GM12864 (cell line): ENCODE measurements around the gene MGP.
A peak's percentile ranks its signal among the peaks of the same experiment; 100 is the strongest.

Experiments
- DNase-seq: peaks from one replicate; pipeline ENCODE4 v3.0.0-alpha.2; 2011; ENCODE audit warnings: low read depth
- H3K4me3 ChIP-seq: 2 replicates; pipeline ENCODE4 v1.5.1; 2011; ENCODE audit warnings: mild to moderate bottlenecking, low read depth, low read length, control low read depth
- TF ChIP-seq, protein P1 (sequence below): IDR thresholded peaks from 2 replicates; pipeline ENCODE4 v1.5.1; 2011; ENCODE audit warnings: low read depth, mild to moderate bottlenecking, moderate library complexity, low read length, control low read depth, inconsistent platforms; ENCODE audit errors: missing control alignments

The MGP gene

DNA sequence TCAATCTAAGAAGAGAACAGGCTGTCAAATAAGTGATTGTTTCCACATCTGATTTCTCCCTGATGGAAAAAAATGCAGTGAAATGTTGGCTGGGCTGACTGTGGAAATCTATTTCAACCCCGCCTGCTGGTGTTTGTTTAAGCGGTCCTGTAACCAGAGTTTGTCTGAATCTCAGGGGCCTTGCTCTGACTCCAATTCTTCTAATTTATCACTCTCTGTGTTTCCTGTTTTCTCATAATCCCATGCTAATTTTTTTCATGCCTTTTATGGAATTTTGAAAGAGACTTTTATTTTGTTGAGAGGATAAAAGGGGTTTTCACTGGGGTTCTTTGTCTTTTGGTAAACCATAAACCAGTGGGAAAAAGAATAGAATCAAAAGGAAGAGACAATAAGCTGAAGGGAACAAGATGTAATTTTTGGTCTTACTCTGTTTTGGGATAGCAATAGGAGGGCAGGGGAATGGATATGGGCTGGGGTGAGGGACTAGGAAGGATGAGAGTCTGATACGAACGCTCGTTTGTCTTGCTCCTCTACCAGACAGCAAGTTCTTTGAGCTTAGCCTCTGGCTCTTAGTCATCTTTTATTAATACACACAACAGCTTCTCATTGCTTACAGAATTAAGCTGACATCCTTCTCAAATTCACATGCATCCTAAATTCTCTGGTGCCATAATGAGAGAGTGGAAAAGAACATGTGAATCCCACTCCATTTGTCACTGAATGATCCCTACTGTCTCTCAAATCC, 8.0 kb upstream of the MGP start:
- no peak for DNase-seq
- TF ChIP-seq, protein P1, sequence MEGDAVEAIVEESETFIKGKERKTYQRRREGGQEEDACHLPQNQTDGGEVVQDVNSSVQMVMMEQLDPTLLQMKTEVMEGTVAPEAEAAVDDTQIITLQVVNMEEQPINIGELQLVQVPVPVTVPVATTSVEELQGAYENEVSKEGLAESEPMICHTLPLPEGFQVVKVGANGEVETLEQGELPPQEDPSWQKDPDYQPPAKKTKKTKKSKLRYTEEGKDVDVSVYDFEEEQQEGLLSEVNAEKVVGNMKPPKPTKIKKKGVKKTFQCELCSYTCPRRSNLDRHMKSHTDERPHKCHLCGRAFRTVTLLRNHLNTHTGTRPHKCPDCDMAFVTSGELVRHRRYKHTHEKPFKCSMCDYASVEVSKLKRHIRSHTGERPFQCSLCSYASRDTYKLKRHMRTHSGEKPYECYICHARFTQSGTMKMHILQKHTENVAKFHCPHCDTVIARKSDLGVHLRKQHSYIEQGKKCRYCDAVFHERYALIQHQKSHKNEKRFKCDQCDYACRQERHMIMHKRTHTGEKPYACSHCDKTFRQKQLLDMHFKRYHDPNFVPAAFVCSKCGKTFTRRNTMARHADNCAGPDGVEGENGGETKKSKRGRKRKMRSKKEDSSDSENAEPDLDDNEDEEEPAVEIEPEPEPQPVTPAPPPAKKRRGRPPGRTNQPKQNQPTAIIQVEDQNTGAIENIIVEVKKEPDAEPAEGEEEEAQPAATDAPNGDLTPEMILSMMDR = no peak
- no peak overlapping the region for H3K4me3 ChIP-seq

DNA sequence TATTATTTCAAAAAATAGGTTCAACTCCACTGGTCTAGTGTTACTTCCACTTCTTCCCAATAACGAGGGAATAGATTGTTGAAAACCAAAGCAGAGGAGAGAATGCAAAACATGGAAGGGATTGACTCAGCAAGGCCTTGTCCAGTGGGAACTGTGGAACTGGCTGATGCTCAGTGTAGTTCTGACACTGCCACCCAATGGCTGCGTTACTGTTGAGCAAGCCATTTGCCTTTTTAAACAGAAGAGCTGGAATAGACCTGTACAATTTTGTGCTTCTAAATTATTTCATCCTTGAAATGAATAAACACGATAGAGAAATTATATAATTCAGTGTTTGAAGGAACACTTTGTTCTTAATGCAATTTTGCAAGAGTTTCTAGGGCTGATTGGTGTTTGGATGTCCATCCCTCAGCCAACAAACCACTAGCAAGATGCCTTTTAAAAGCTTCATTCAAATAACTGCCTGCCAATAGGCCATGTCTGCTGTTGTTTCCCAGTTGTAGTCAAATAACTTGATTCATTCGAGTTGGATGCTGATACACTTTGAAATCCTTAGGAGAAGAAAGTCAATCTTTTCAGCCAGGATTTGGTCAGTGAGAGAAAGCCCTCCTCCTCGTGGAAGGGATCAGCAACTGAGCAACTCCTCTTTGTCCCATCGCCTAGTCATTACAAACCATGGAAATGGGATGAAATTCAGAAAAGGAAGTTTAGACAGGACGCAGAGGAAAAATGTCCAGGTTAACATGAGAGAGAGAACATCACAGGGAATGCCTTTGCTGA, 7.3 kb upstream of the MGP start:
- no peak for DNase-seq
- TF ChIP-seq, protein P1 = no peak
- no peak overlapping the region for H3K4me3 ChIP-seq

DNA sequence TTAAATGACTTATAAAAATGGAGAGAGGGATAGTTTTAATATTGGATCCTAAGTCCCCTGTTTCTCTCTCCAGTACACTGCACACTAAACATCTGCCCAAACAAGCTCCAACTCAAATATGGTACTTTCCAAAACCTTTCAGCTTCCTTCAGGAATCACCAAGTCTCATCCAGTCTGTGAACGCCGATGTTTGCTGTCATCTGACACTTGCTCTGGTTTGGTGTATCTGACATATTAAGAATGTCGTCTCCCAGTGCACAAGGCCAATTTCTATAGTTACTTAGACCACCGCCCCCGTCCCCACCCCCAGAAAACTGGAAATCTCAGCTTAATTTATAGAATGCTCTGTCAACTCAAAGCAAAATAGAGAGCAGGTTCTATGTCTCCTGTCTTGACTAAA, 5.0 kb upstream of the MGP start:
- no peak for DNase-seq
- TF ChIP-seq, protein P1 = no peak
- no peak overlapping the region for H3K4me3 ChIP-seq

DNA sequence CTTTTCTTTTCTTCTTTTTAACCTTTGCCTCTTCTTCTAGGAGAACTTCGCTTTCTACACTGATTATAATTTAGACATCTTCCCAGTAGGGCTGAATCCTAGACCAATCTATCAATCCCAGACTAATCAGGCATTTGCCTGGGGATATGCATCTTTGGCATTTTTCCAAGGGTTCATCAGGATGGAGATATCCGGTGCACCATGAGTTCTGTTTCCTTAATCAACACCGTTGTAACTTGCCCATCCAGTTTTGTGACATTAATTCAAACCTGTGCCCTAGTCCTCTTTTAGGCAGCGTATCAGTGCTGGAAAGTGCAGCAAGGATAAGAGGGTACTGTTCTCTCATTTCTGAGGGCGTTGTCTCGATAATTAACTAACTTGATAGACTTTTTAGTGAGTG, 617 bp upstream of the MGP start:
- DNase-seq = no peak
- H3K4me3 ChIP-seq = no peak overlapping the region
- TF ChIP-seq, protein P1 = no peak

DNA sequence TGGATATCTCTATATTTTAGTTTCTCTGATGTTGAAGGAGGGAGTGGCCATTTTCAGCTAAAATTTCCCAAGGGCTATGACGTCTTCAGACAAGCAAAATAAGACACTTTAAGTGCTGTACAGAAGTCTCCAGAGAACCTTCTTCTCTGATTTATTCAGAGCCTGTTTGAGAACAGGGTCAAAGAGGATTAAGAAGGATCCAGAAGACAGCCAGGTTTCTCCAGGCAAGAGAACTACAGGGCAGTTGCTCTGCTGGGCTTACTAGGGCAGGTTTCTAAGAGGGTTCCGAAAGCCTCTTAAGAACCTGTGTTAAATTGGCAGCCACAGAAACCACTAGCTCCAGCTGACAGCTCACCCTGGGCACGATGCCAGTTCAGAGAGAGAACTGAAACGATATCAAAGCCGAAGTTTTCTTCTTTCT, 1.2 kb downstream of the MGP start:
- peak; percentile 66 for DNase-seq
- TF ChIP-seq, protein P1 = no peak
- H3K4me3 ChIP-seq = no peak overlapping the region

DNA sequence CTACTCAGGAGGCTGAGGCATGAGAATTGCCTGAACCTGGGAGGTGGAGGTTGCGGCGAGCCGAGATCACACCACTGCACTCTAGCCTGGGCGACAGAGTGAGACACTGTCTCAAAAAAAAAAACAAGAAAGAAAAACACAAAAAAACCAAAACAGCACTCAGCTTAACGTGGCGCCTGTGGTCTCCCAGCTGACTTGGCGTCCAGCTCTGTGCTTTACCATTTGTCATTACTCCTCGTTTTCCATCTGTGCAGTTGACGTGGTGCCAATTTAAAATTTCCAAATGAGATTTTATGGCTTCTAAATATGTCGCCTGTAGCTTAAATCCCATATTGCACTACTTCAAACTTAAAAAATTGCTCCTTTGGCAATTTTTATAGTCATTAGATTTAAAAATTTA, 2.0 kb downstream of the MGP start:
- TF ChIP-seq, protein P1 = no peak
- no peak for DNase-seq
- no peak overlapping the region for H3K4me3 ChIP-seq

DNA sequence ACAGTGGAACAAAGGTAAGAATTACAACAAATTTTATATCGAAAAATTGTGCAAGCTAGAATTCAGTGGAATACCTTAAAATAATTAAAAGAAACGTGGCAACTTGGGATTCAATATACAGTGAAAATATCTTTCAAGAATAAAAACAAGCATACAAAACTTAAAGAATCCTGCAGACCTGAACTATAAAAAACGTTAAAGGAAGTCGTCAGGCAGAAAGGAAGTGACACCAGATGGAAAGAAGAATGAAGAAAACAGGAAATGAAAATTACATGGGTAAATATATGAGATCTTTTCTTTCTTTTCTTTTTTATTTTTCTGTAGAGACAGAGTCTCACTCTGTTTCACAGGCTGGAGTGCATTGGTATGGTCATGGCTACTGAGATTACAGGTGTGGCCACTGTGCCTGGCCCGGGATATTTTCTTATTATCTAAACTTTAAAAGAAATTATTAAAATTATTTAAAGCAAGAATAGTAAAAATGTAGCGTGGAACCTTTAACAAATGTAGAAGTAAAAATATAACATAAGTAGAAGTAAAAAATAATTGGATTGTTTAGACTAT, 4.7 kb downstream of the MGP start:
- TF ChIP-seq, protein P1 = no peak
- DNase-seq = no peak
- no peak overlapping the region for H3K4me3 ChIP-seq
